H1 (cell line): ENCODE measurements around the gene GLB1L2.

Source experiments
- ASH2L ChIP-seq: fragments of 200-600, 300-600 bp; sonication (generic); IDR thresholded peaks from one replicate; pipeline ENCODE4 v1.7.1; 2017; ENCODE audit warnings: low read length
- BACH1 ChIP-seq: IDR thresholded peaks from 2 replicates; pipeline ENCODE4 v1.6.1; 2012; ENCODE audit warnings: low read length, improper control_type of control experiment
- CTCF ChIP-seq, 3 experiments: IDR thresholded peaks; 1 replicate in 2 of 3; 2 replicates in 1 of 3; pipeline versions ENCODE4 v1.5.1 to v1.6.1; 2011; ENCODE audit warnings: low read length in 3 of 3, mild to moderate bottlenecking in 3 of 3, inconsistent platforms in 2 of 3, low read depth in 1 of 3, moderate library complexity in 1 of 3; ENCODE audit not compliant: insufficient read depth in 1 of 3; ENCODE audit errors: control extremely low read depth in 1 of 3
- EP300 ChIP-seq, 2 experiments: IDR thresholded peaks; 1 replicate in 1 of 2; 2 replicates in 1 of 2; pipeline ENCODE4 v1.6.1; 2011 to 2012; ENCODE audit warnings: low read depth in 2 of 2, low read length in 2 of 2, mild to moderate bottlenecking in 2 of 2, borderline replicate concordance in 1 of 2, inconsistent platforms in 1 of 2, moderate library complexity in 1 of 2
- MAFK ChIP-seq: IDR thresholded peaks from 2 replicates; pipeline ENCODE4 v1.6.1; 2012; ENCODE audit warnings: low read depth, mild to moderate bottlenecking, improper control_type of control experiment, low read length
- NRF1 ChIP-seq: IDR thresholded peaks from 2 replicates; pipeline ENCODE4 v1.6.1; 2011; ENCODE audit warnings: mild to moderate bottlenecking, low read depth, low read length, improper control_type of control experiment
- POLR2A ChIP-seq, 2 experiments: IDR thresholded peaks; 1 replicate in 1 of 2; 2 replicates in 1 of 2; pipeline ENCODE4 v1.6.1; 2011; ENCODE audit warnings: low read depth in 2 of 2, low read length in 2 of 2, mild to moderate bottlenecking in 2 of 2; ENCODE audit errors: control extremely low read depth in 1 of 2
- POLR2AphosphoS5 ChIP-seq: IDR thresholded peaks from 2 replicates; pipeline ENCODE4 v1.6.1; 2011; ENCODE audit warnings: low read depth, low read length
- TAF1 ChIP-seq: IDR thresholded peaks from 2 replicates; pipeline ENCODE4 v1.6.1; 2011; ENCODE audit warnings: mild to moderate bottlenecking, low read depth, low read length
- ZNF274 ChIP-seq: IDR thresholded peaks from 2 replicates; pipeline ENCODE4 v1.7.0; 2012; ENCODE audit warnings: low read length, borderline replicate concordance; ENCODE audit errors: extremely low read depth

- no peak for TF ChIP-seq POLR2A (IDR thresholded peaks at IDR 0.05; ENCODE audit: control extremely low read depth in 1 of 2, low read depth in 2 of 2, low read length in 2 of 2)
- no peak for TF ChIP-seq MAFK
- no peak for TF ChIP-seq CTCF (IDR thresholded peaks at IDR 0.05; ENCODE audit: control extremely low read depth in 1 of 3, insufficient read depth in 1 of 3, low read depth in 1 of 3, low read length in 3 of 3)
- TF ChIP-seq POLR2AphosphoS5, result no peak
- no peak for TF ChIP-seq EP300 (IDR thresholded peaks at IDR 0.05; ENCODE audit: borderline replicate concordance in 1 of 2, low read depth in 2 of 2, low read length in 2 of 2)
- TF ChIP-seq BACH1, result no peak
- no peak for TF ChIP-seq ASH2L
- no peak for TF ChIP-seq TAF1
- no peak for TF ChIP-seq NRF1
- no peak for TF ChIP-seq ZNF274
Observed at GRCh38 chr11:134312223-134312622, 19.6 kb upstream of the GLB1L2 start.
